Stimulated activated CD4-positive, alpha-beta T cell treated with anti-CD3 and anti-CD28 coated beads, Interleukin-2, amount 100 ng/mL, for 48 hours (primary cell): ENCODE data around the gene TP53RK.

Experiments used
- DNase-seq, 2 donors: peaks; one replicate each; pipeline ENCODE4 v3.0.0-alpha.2; 2020

TP53RK gene

DNA sequence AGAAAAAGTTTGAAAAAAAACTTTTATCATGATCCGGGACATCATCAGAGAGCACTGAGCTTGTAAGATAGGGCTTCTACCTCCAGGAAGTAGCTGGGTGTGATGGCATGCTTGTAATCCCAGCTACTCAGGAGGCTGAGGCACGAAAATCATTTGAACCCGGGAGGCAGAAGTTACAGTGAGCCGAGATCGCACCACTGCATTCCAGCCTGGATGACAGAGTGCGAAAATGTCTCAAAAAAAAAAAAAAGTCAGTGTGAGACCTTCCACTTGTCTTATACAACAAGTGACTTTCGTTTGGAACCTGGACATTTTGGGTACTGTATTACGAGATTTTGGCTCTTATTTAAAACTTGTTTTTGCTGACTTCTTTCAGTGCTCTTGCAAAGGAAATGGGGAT lies 32.1 kb downstream of the TP53RK start:
- no peak for DNase-seq

GRCh38 chr20:46652699-46653098 lies 36.5 kb downstream of the TP53RK start:
- DNase-seq = no peak

GRCh38 chr20:46651091-46651962 lies 37.9 kb downstream of the TP53RK start, which contains the start of gene SLC13A3:
TSS of gene SLC13A3 (minus strand) at chr20:46651459. CDS start at chr20:46651421, 38 bp downstream.
- no peak for DNase-seq

DNA sequence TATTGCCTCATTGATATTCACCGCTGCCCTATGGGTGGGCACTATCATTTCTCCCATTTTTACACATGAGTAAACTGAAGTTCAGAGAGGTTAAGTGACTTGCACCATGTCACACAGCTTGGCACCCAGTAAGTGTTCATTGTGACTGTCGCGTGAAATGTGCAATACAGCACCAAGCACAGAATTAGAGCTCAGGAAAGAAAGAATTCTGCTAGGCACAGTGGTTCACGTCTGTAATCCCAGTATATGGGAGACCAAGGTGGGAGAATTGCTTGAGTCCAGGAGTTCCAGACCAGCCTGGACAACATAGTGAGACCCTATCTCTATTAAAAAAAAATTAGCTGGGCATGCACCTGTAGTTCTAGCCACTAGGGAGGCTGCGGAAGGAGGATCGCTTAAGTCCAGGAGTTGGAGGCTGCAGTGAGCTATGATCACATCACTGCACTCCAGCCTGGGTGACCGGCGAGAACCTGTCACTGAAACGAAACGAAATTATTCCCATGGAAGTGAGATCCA lies 38.6 kb downstream of the TP53RK start:
- no peak for DNase-seq

GRCh38 chr20:46649965-46650542 lies 39.2 kb downstream of the TP53RK start:
- no peak for DNase-seq

DNA sequence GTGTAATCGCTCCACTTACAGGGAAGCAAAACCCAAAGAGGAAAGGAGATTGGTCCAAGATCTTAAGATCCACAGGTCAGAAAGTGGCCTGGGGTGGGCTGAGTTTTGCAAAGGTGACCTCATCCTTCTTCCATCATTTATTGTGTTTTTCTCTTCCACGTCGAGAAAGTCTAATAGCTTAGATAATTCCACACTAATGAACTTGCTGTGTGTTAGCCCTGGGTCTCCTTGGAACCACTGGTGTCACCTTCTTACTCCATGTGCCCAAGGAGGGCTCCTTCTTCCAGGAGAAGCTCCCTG lies 39.6 kb downstream of the TP53RK start:
- no peak for DNase-seq

DNA sequence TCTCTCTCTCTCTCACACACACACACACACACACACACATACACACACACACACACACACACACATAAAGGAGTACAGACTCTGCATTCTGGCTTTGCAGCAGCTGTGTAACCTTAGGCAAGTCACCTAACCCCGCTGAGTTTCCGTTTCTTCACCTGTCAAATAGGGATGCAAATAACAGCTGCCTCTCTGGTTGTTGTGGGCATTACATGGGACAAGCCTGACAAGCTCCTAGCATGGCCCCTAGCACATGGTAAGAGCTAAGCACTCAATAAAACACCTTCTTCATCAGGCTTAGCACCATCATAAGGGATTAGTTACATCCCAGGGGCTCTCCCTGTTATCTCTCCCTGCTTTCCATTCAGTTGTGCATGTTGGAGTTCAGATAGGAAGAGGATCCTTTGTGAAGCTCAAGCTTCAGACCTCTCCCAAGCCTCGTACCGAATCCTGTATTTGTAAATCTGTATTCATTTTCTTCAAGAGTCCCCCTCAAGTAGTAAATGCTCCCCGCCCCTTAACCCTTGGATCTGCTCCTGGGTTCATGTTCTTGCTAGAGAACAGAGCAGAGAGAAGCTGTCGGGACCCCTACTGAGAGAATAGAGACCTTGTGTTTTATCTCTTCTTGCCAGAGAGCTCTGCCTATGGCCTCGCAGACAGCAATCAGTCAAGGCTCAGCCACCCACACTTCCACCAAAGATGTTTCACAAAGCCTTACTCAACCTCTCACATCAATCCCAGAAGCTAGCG lies 40.2 kb downstream of the TP53RK start:
- DNase-seq = no peak

- DNase-seq = no peak
These were observed 41.8 kb downstream of the TP53RK start for GRCh38 chr20:46647469-46647868.

DNA sequence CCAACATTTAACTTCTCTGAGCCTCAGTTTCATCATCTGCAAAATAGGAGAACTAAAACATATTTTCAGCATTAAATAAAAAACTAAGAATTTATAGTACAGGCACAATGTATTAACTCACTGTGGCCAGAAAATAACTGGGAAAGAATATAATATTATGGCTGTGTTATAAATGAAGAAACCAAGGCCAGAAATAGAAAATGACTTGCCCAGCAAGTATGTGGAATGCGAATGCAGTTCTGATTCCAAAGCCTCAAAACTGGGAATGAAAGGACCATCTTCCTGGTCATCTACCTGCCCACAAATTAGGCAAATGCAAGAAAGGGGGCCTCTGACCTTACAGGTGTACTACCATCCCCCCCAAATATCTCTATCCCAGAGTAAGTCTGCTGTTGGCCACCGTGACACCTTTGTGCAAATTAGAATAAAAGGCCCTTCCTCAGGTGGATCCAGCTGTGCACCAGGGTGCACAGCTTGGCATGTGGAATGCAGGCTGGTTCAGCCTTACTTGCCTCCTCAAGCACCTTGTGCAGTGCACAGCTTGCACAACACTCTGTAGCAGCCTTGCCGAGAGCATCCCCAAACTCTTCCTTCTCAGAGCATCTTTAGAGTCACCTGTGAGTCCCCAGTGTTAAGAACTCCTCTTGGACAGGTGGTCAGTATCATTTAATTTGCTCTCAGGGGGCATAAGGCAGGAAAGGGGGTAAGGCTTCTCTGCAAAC lies 42.4 kb downstream of the TP53RK start:
- DNase-seq = no peak

DNA sequence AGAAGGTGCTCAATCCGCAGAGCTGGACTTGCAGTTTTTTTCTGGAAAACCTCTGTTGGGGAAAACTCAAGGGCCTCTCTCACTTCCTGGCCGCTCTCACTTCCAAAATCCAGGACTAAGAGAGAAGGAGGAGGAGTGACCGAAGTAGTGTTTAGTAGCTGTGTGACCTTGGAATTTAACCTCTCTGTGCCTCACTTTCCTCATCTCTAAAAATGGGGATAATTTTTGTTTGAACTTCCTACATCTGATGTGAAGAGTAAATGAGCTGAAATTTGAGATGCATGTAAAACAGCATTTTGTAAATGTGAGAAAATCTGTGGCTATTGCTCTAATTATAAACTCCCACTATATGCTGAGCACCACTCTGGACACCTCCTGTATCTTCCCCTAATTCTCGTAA lies 43.1 kb downstream of the TP53RK start:
- DNase-seq = no peak

DNA sequence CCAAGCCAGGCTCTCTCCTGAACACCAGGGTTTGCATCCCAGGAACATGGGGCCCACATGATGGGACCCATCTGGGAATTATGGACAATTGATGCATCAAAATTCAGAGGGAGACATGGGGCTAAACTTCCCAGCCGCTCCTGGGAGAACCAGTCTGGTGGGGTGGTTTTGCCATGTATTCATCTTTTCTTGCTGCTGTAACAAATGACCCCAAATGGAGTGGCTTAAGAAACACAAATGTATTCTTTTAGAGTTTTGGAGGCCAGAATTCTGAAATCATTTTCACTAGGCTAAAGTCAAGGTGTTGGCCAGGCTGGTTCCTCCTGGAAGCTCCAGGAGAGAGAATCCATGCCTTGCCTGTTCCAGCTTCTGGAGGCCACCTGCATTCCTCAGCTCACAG lies 44.5 kb downstream of the TP53RK start:
- no peak for DNase-seq

DNA sequence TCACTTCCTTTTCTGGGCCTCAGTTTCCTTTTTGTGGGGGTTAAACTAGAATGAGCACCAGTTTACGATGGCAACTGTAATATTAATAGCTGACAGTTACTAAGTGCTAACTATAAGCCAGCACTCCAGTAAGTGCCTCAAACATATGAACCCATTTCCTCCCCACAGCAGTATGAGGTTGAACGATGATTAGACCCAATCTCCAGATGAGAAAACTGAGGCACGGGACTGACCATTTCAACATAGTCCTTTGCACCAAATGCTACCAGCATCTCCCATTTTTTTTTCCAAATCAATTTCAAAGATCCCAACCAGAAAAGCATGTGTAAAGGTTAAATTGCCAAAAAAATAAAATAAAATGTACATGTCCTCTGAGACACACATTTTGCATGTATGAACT lies 45.1 kb downstream of the TP53RK start:
- DNase-seq = no peak

GRCh38 chr20:46642969-46643343 lies 46.3 kb downstream of the TP53RK start:
- no peak for DNase-seq

- no peak for DNase-seq
These were observed 46.8 kb downstream of the TP53RK start for GRCh38 chr20:46642265-46642968.

DNA sequence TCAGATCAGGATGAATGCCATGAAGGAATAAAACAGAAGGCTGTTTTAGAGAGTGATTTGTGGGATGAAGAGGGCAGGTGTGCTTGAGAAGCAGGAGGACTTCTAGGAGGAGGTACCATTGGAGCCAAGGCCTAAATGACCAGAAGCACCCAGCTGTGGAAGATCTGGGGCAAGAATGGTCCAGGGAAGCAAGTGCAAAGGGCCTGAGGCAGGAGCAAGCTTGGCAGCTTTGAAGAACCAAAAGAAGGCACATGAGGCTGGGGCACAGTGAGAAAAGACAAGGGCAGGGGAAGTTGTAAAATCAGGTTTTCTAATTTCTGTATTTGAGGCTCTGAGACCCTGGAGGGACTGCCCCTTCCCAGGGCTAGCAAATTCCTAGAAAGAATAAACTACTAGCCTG lies 47.8 kb downstream of the TP53RK start:
- no peak for DNase-seq

GRCh38 chr20:46640536-46641311 lies 48.5 kb downstream of the TP53RK start:
- no peak for DNase-seq

DNA sequence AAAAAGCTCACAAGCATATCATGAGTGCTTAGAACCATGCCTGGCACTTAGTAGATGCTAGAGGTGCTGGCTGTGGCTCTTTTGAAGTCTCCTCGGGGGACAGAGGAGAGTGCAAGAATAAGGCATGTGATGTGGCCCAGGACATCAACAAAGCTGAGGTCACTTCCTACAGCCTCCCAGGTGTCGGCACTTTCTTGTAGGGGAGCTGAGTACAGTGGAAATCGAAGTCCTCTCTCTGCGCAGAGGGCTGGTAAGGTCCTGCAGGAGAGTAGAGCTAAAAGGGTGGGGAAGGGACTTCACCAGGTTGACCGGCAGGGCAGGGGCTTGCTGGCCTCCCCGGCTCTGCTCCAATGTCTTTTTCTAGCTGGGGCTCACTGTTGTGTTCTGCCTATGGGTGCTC lies 49.2 kb downstream of the TP53RK start:
- no peak for DNase-seq

GRCh38 chr20:46639587-46639986 lies 49.7 kb downstream of the TP53RK start:
- DNase-seq = no peak

- DNase-seq = no peak
These were observed 50.4 kb downstream of the TP53RK start for GRCh38 chr20:46638898-46639274.

DNA sequence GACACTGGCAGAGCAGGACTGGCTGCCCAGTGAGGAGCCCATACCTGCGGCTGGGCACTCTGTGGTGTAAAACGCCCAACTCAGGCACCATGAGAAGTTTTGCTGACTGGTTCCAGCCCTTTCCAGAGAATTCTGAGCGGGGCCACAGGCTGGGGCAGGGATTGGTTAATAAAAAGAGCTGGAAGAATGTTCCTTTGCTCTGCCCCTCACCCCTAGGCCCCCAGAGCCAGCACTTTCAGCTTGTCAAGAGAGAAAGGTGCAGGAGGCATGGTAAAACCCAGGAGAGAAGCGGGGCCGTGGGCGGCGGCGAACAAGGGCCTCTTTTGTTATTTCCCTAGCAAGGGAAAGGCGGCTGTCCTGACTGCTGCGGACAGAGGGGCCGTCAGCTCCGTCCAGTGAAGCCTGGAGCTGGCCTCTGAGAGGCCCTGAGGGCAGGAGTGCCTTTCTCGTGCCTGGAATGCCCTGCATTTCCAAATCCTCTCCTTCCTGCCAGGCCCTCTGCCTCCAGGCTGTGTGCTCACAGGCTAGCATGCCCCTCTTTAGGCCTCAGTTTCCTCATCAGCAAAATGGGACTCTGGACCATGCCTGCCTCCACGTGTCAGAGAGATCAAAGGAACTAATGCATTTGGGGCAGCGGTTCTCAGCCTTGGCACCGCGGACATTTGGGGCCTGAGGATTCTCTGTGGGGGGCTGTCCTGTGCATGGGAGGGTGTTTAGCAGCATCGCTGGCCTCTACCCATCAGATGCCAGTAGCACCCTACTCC lies 50.9 kb downstream of the TP53RK start:
- no peak for DNase-seq
